GM18870 (cell line): Measurements from ENCODE around the gene STARD13.

ENCODE experiments used
- ATAC-seq: cut with Tn5 transposase; IDR thresholded peaks from one replicate; pipeline ENCODE4 v1.9.1; 2021; ENCODE audit warnings: moderate library complexity; ENCODE audit not compliant: unreplicated experiment

The STARD13 gene

GRCh38 chr13:33101835-33102234 is 183.7 kb downstream of the STARD13 start:
- no peak for ATAC-seq

- ATAC-seq, result no peak
Measured at GRCh38 chr13:33100886-33101285, 184.7 kb downstream of the STARD13 start.

DNA sequence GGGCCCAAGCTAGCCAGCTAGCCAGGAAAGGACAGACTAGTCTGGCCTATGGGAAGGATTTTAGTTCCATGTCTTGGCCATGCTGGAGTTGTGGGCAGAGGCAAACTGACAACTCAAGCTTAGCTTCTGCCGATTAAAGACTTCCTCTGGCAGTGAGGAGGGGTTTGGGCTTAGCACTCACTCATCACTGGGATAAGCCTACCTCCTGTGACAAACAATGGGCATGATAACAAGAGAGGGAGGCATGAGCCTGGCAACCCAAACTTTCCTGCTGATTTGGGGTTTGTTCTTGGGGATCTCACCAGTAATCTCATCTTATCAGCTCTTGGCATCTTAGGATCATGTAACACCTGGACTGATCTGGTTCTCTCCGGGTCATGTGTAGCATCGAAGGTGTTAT is 185.7 kb downstream of the STARD13 start:
- no peak for ATAC-seq

- no peak for ATAC-seq
Measured at GRCh38 chr13:33096886-33097605, 188.5 kb downstream of the STARD13 start.

- no peak for ATAC-seq
Measured at GRCh38 chr13:33092073-33092987, 193.2 kb downstream of the STARD13 start.

- no peak for ATAC-seq
Measured at GRCh38 chr13:33091415-33091774, 194.2 kb downstream of the STARD13 start.

GRCh38 chr13:33090755-33091414 is 194.7 kb downstream of the STARD13 start:
- ATAC-seq, result no peak

DNA sequence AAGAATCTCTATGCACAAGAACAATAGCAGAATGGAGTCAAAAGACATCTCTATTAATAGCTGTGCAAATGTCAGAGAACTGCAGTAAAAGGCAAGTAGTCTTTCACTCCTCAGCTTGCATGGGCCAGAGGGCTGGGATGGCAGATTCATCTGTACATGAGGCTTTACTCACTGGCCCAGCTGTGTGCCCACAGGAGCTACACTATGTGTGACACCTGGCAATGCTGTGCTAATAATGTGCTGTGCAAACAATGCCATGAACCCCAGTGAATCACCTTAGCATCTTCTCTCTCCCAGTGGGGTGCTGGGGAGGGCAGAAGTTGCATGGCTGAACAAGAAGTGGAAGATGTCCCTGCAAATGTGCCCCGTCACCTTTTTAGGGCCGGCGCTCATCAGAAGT is 196.2 kb downstream of the STARD13 start:
- no peak for ATAC-seq

DNA sequence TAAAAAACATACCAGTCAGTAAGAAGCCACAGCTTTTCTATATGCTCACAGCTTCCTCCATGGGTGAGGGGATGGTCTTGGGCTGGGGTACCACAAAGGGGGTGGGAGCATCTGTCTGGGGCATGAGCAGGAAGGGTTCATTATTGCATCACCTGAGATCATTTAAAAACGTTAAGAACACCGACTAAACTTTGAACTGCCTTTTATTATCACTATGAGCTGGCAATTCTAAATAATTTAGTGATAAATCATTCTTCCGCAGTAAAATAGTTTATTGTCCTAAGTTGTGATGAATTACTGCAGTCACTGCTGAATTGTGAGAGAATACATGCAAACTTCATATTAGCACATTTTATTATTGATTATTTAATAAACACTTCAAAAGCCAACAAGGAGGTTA is 197.8 kb downstream of the STARD13 start:
- ATAC-seq, result no peak

DNA sequence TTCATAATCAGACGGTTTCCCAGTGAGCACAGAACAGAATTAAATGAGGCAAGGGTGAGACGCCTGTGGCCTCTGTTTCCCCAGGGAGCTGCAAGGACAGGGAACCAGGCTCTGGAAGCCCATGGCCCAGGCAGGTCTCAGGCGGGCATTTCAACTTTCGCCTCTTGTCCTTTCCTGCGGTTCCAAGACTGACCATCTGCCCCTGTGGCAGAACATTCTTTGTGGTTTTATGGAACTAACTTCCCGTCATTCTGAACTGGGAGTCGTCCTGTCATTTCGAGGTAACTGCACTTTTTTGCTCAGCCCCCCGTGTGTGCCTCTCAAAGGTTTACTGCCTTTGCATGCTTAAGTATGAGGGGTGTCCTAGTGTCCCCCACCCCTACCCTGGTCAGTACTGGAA is 198.5 kb downstream of the STARD13 start:
- ATAC-seq, result no peak

DNA sequence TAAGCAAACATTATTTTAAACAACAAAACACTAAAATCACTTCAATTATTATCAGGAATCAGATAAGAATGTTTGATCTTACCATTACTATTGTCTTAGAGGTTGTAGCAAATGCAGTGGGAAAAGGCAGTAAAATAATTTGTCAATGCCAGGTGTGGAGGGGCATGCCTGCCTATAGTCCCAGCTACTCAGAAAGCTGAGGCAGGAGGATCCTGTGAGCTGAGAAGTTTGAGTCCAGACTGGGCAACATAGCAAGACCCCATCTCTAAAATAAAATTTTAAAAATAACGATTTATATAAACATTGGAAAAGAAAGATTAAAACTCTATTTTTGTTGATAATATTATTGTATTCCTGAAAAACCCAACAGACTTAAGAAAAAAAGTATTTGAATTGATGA is 202.5 kb downstream of the STARD13 start:
- no peak for ATAC-seq

GRCh38 chr13:33081666-33082065 is 203.9 kb downstream of the STARD13 start:
- ATAC-seq, result no peak

GRCh38 chr13:33080972-33081590 is 204.5 kb downstream of the STARD13 start:
- no peak for ATAC-seq

DNA sequence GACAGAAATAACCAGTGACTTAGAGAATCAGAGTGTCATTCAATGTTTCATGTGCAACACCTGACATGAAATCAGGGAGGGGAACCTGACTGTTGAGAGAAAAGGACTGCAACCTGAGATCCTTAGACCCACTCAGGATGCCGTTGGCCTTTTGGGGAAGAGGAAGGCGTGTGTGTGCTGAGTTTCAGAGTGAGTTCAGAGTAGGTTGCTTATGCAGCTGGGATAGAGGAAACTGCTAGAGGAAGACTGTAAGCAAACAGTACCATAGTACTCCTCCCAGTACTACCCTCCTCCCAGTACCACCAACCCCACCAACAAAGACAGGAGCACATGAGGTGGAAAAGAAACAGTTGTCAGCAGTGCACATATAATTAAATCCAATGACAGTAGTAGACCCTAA is 205.6 kb downstream of the STARD13 start:
- ATAC-seq, result no peak

- ATAC-seq, result no peak
Measured at GRCh38 chr13:33078263-33078662, 207.3 kb downstream of the STARD13 start.

GRCh38 chr13:33076001-33076992 is 209.3 kb downstream of the STARD13 start:
- no peak for ATAC-seq

DNA sequence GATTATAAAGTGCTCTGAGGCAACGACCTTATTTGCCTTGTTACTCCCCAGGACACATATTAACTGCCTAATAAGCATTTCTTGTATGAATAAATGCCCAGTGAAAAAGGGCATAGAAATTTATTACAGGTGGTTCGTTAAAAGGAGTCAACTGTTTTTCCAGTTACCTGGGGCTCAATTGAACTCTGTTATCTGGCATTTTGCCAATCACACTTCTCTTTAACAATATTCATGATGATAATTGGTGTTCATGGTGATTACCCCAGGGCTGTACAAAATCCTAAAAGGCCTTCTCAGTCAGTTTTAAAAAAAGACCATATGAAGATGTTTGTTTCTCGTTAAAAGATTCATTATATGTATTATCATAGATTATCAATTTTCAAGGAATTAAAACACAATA is 212.2 kb downstream of the STARD13 start:
- no peak for ATAC-seq

GRCh38 chr13:33072759-33073158 is 212.8 kb downstream of the STARD13 start:
- ATAC-seq, result no peak

DNA sequence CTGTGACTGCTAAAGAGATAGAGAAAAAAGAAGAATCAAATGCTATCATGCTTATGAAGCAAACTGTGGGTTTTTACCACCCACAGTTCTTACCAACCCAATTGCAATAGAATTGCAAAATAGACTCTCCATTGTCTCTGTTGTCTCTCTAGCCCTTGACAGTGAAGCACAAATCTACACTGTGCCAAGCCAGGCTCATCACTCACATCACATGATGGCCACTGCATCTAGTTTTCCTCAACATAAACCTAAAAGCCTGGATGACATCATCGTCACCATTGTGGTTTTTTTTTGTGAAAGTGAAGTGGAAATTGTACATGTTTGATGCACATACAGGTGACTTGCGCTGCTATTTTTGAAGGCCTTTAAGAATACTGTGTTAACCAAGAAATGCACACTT is 213.3 kb downstream of the STARD13 start:
- ATAC-seq, result no peak

GRCh38 chr13:33070713-33071112 is 214.8 kb downstream of the STARD13 start:
- ATAC-seq, result no peak
